SK-N-MC (cell line): Measurements from ENCODE around the gene RHEX.

Source experiments
- DNase-seq: peaks from one replicate; pipeline ENCODE4 v3.0.0-alpha.2; 2011; ENCODE audit warnings: low read depth, low spot score
- H3K27ac ChIP-seq: fragments of 200-600 bp; sonication (generic); 2 replicates; pipeline ENCODE4 v1.5.1; 2016; ENCODE audit warnings: mixed run types
- H3K36me3 ChIP-seq: fragments of 200-600 bp; sonication (generic); 2 replicates; pipeline ENCODE4 v1.6.1; 2017; ENCODE audit warnings: antibody characterized with exemption, low read length, mixed read lengths; ENCODE audit not compliant: insufficient read depth
- H3K4me3 ChIP-seq: fragments of 200-600 bp; sonication (generic); 2 replicates; pipeline ENCODE4 v1.5.1; 2016
- H3K9ac ChIP-seq: fragments of 200-600 bp; sonication (generic); 2 replicates; pipeline ENCODE4 v1.8.0; 2017; ENCODE audit warnings: mixed run types, mixed read lengths; ENCODE audit not compliant: insufficient read length
- H3K9me3 ChIP-seq: fragments of 200-600 bp; sonication (generic); 2 replicates; pipeline ENCODE4 v1.6.1; 2017; ENCODE audit warnings: low read depth, mild to moderate bottlenecking, antibody characterized with exemption, low read length, moderate library complexity, mixed read lengths
- EZH2 ChIP-seq: fragments of 200-600 bp; sonication (generic); IDR thresholded peaks from one replicate; pipeline ENCODE4 v1.6.1; 2017; ENCODE audit warnings: antibody characterized with exemption
- FOXP2 ChIP-seq: optimal IDR thresholded peaks from 2 replicates; pipeline ENCODE3; 2011; ENCODE audit warnings: mild to moderate bottlenecking, moderate library complexity; ENCODE audit not compliant: insufficient read depth; ENCODE audit errors: extremely low read length, control extremely low read depth
- POLR2AphosphoS5 ChIP-seq: IDR thresholded peaks from 2 replicates; pipeline ENCODE4 v1.6.1; 2012; ENCODE audit warnings: mild to moderate bottlenecking, low read depth, low read length, borderline replicate concordance

Gene RHEX

DNA sequence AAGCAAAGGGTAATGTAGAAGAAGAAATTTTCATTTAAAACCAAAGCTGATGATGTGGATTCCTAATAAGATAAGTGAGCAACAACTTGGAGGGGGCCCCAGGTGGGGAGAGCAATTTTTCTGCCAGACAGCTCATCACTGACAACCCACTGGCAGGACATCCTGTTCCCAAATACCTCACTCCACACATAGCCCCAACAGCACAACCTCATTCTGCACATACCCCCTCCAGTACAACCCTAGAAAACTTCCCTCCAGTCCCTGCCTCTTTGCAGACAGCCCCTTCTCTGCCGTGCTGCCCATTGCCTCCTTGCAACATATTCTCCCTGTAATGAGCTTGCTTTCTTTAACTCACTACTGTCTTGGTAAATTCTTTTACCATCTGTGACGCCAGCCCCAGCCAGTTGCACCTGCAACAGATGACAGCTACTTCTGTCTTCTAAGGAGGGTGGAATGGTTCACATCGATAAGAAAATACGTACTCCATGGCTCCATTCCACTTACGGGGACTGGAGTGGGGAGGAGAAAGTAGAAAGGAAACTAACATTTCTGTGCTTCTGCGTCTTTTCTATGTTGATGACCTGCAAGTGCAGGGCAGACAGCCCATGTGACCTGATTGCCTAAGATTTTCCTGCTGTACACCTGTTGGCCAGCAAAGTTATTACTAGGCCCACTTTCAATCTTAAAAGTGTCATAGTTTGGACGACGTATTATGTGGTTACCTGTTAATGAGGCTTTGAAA is 14.7 kb downstream of the RHEX start:
- Histone ChIP-seq H3K27ac (no peak overlapping the region), H3K9me3 (no peaks in the 10 kb centered on the region), H3K36me3 (no peaks in the 10 kb centered on the region), H3K9ac (no peak overlapping the region), H3K4me3 (no peak overlapping the region)
- TF ChIP-seq POLR2AphosphoS5 (no peak), FOXP2 (no peak), EZH2 (no peak)
- DNase-seq = no peak

- no peak overlapping the region for H3K4me3 ChIP-seq
- TF ChIP-seq POLR2AphosphoS5 (no peak), FOXP2 (no peak), EZH2 (no peak)
- DNase-seq = no peak
- H3K9me3 ChIP-seq = no peaks in the 10 kb centered on the region
- no peak overlapping the region for H3K27ac ChIP-seq
- H3K9ac ChIP-seq = no peak overlapping the region
- H3K36me3 ChIP-seq = no peaks in the 10 kb centered on the region
Observed at GRCh38 chr1:206068314-206068713, 15.3 kb downstream of the RHEX start.

DNA sequence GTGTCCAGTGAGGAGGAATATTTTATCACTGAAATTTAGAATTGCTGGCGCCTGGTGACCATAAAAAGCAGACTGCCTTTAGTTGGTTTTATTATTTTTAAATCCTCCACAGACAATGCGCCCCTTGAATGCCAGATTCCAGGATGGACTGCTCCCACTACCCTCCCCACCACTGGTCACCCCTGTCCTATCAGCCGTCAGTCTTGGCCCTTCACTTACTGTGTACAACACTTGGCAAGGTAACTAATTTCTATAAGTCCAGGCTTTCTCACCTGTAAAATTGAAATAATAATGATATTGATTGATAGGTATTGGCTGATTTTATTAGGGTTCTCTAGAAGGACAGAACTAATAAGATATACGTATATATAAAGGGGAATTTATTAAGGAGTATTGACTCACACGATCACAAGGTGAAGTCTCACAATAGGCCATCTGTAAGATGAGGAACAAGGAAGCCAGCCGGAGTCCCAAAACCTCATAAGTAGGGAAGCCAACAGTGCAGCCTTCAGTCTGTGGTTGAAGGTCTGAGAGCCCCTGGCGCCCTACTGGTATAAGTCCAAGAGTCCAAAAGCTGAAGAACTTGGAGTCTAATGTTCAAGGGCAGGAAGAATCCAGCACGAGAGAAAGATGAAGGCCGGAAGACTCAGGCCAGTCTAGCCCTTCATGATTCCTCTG is 17.8 kb downstream of the RHEX start:
- DNase-seq = no peak
- Histone ChIP-seq H3K27ac (no peak overlapping the region), H3K4me3 (no peak overlapping the region), H3K9me3 (no peaks in the 10 kb centered on the region), H3K9ac (no peak overlapping the region), H3K36me3 (no peaks in the 10 kb centered on the region)
- TF ChIP-seq FOXP2 (no peak), EZH2 (no peak), POLR2AphosphoS5 (no peak)

- Histone ChIP-seq H3K9ac (no peak overlapping the region), H3K36me3 (no peaks in the 10 kb centered on the region), H3K27ac (no peak overlapping the region), H3K4me3 (no peak overlapping the region), H3K9me3 (no peaks in the 10 kb centered on the region)
- TF ChIP-seq EZH2 (no peak), POLR2AphosphoS5 (no peak), FOXP2 (no peak)
- no peak for DNase-seq
Observed at GRCh38 chr1:206074839-206075238, 21.9 kb downstream of the RHEX start.

- Histone ChIP-seq H3K9ac (no peak overlapping the region), H3K36me3 (no peaks in the 10 kb centered on the region), H3K27ac (no peak overlapping the region), H3K4me3 (no peak overlapping the region), H3K9me3 (no peaks in the 10 kb centered on the region)
- TF ChIP-seq POLR2AphosphoS5 (no peak), FOXP2 (no peak), EZH2 (no peak)
- DNase-seq = no peak
Observed at GRCh38 chr1:206075786-206076755, 23.1 kb downstream of the RHEX start.

GRCh38 chr1:206079135-206079534 is 26.2 kb downstream of the RHEX start:
- no peak for DNase-seq
- Histone ChIP-seq H3K9me3 (no peaks in the 10 kb centered on the region), H3K9ac (no peak overlapping the region), H3K27ac (no peak overlapping the region), H3K36me3 (no peaks in the 10 kb centered on the region), H3K4me3 (no peak overlapping the region)
- TF ChIP-seq FOXP2 = no peak
- TF ChIP-seq POLR2AphosphoS5 = no peak
- no peak for TF ChIP-seq EZH2

DNA sequence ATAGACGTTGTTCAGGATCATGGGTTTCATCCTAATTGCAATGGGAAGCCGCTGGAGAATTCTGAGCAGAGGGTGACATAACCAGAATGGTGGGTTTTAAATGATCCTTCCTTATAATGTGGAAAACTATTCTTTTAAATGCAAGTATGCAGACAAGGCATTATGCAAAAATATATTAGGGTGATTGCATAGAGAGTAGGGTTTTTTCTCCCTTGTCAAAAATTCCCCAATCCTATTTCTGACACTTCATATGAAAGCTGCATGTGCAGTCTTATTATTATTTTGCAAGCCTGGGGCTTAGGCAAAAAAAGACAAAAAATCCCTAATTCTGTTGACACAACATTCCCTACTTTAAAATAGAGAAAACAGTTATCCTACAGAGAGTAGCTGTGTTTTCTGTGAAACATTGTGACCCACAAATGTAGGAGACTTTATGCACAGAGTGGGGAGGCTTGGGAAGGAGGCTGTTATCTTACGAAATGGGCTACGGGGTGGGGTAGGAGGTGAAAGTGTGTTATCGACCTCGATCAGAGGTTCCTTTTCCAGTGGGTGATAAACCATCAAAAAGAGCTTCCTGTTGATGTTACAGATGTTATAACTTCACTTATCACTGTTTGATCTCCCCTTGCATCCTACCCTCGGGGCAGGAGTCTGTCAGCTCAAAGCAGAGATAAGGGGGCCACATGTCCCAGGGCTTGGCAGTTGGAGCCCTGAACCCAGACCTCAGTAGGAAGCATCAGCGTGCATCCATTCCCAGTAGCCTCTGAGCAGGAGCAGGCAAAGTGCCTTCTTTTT is 27.2 kb downstream of the RHEX start:
- no peaks in the 10 kb centered on the region for H3K36me3 ChIP-seq
- H3K9me3 ChIP-seq = no peaks in the 10 kb centered on the region
- no peak for TF ChIP-seq FOXP2
- no peak for TF ChIP-seq POLR2AphosphoS5
- no peak for TF ChIP-seq EZH2
- no peak overlapping the region for H3K27ac ChIP-seq
- no peak overlapping the region for H3K4me3 ChIP-seq
- DNase-seq = no peak
- no peak overlapping the region for H3K9ac ChIP-seq

DNA sequence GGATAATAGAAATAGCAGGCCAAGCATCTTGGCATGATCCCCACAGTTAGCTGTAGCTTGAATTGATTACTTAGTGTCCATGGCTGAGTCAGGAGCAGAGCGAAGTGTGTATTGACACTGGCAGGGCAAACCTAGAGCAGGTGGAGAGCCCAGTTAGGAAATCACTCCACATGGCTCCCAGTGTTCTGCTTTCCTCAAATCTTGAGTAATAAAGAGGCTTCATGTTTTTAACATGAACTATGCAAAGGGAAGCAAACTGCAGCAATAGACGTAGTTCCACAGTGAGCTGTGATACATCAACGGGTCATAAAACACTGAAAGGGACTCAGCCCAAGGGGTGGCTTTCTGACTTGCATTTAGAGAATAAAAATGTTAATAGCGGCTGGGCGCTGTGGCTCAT is 28.9 kb downstream of the RHEX start:
- DNase-seq = no peak
- Histone ChIP-seq H3K27ac (no peak overlapping the region), H3K4me3 (no peak overlapping the region), H3K9me3 (no peaks in the 10 kb centered on the region), H3K9ac (no peak overlapping the region), H3K36me3 (no peaks in the 10 kb centered on the region)
- TF ChIP-seq FOXP2 (no peak), EZH2 (no peak), POLR2AphosphoS5 (no peak)
